Vagina (tissue), 2 donors: ENCODE results near the gene TP53I3. TPM values are rescaled to one million over a fixed set of nuclear protein-coding genes. Genes with fewer than 3 reads are reported as not detected.
"Not testable (repeated sequence)": the region's sequence is repeated elsewhere in the genome, so short reads cannot be mapped to it uniquely, and the experiment has no call there.

Experiments used
- DNase-seq, 2 donors: peaks; one replicate each; pipeline ENCODE4 v3.0.0-alpha.2; 2017; ENCODE audit errors: extremely low spot score in 2 of 2
- H3K27ac ChIP-seq: fragments of 200-600 bp; sonication (generic); one replicate; pipeline ENCODE4 v1.5.1; 2019
- H3K27me3 ChIP-seq: fragments of 200-600 bp; sonication (generic); one replicate; pipeline ENCODE4 v1.5.1; 2019
- H3K36me3 ChIP-seq, 2 donors: fragments of 200-600 bp; sonication (generic); one replicate each; pipeline ENCODE4 v1.5.1; 2017 to 2019
- H3K4me1 ChIP-seq: fragments of 200-600 bp; sonication (generic); one replicate; pipeline ENCODE4 v1.5.1; 2019
- H3K4me3 ChIP-seq, 2 donors: fragments of 200-600 bp; sonication (generic); 1 replicate in 1 of 2; 2 replicates in 1 of 2; pipeline ENCODE4 v1.5.1; 2016 to 2019
- H3K9me3 ChIP-seq: fragments of 200-600 bp; sonication (generic); one replicate; pipeline ENCODE4 v1.5.1; 2019
- CTCF ChIP-seq, 3 experiments: fragments of 450-650 bp in 2 of 3; fragments of 200-600 bp in 1 of 3; sonication (generic) in 1 of 3; IDR thresholded peaks; one replicate each; pipeline ENCODE4 v1.5.1; 2017 to 2019; ENCODE audit warnings: antibody characterized with exemption in 3 of 3, mild to moderate bottlenecking in 2 of 3, moderate library complexity in 2 of 3
- POLR2A ChIP-seq, 2 donors: fragments of 450-650 bp; IDR thresholded peaks; one replicate each; pipeline ENCODE4 v1.6.1; 2017; ENCODE audit warnings: antibody characterized with exemption in 2 of 2, mild to moderate bottlenecking in 2 of 2, moderate library complexity in 2 of 2
- POLR2AphosphoS5 ChIP-seq, 2 donors: sonication (generic); formaldehyde crosslinking; IDR thresholded peaks; one replicate each; pipeline ENCODE4 v1.9.0; 2017; ENCODE audit warnings: antibody characterized with exemption in 2 of 2, mild to moderate bottlenecking in 2 of 2, low read depth in 1 of 2; ENCODE audit not compliant: insufficient read depth in 1 of 2
- intact Hi-C: fragments of 100-400 bp; cut with DNase I; formaldehyde crosslinking; loops from one replicate; pipeline ENCODE4 v1.15.1; 2023
- total RNA-seq: library from RNA; depleted of rRNA; stranded (reverse); fragments of >200 nt; gene quantifications from one replicate; pipeline ENCODE4 v1.2.3, GENCODE V29; 2016

Gene TP53I3
- total RNA-seq, 1 donor from 2014 or later: 31.9 TPM

GRCh38 chr2:24117902-24118301, 33.3 kb upstream of the TP53I3 start:
- Histone ChIP-seq H3K27me3 (no peaks in the 10 kb centered on the region), H3K4me1 (peaks cover 6% of the 10 kb centered on the region), H3K27ac (no peak overlapping the region), H3K4me3 (no peak overlapping the region), H3K9me3 (no peaks in the 10 kb centered on the region), H3K36me3 (no peaks in the 10 kb centered on the region)
- intact Hi-C loops: no loop called here
- DNase-seq: no peak
- no peak for TF ChIP-seq POLR2A (IDR thresholded peaks at IDR 0.05)
- TF ChIP-seq POLR2AphosphoS5 (IDR thresholded peaks at IDR 0.05; ENCODE audit: insufficient read depth in 1 of 2, low read depth in 1 of 2): no peak
- TF ChIP-seq CTCF (IDR thresholded peaks at IDR 0.05): no peak

GRCh38 chr2:24115057-24115456, 30.4 kb upstream of the TP53I3 start:
- TF ChIP-seq POLR2A (IDR thresholded peaks at IDR 0.05): no peak
- no peak for TF ChIP-seq CTCF (IDR thresholded peaks at IDR 0.05)
- no peak for TF ChIP-seq POLR2AphosphoS5 (IDR thresholded peaks at IDR 0.05; ENCODE audit: insufficient read depth in 1 of 2, low read depth in 1 of 2)
- Histone ChIP-seq H3K4me3 (no peak overlapping the region), H3K4me1 (no peaks in the 10 kb centered on the region), H3K9me3 (no peaks in the 10 kb centered on the region), H3K27me3 (no peaks in the 10 kb centered on the region), H3K36me3 (no peaks in the 10 kb centered on the region), H3K27ac (no peak overlapping the region)
- intact Hi-C loops: no loop called here
- no peak for DNase-seq

- H3K27ac ChIP-seq: no peak overlapping the region
- no peaks in the 10 kb centered on the region for H3K9me3 ChIP-seq
- no peak for DNase-seq
- no peaks in the 10 kb centered on the region for H3K4me1 ChIP-seq
- H3K4me3 ChIP-seq: no peak overlapping the region
- no peak for TF ChIP-seq POLR2AphosphoS5 (IDR thresholded peaks at IDR 0.05; ENCODE audit: insufficient read depth in 1 of 2, low read depth in 1 of 2)
- TF ChIP-seq POLR2A (IDR thresholded peaks at IDR 0.05): no peak
- TF ChIP-seq CTCF (IDR thresholded peaks at IDR 0.05): no peak
- no peaks in the 10 kb centered on the region for H3K36me3 ChIP-seq
- intact Hi-C loops: no loop called here
- H3K27me3 ChIP-seq: no peaks in the 10 kb centered on the region
Observed at GRCh38 chr2:24111407-24111901, 26.8 kb upstream of the TP53I3 start.

- H3K27ac ChIP-seq: no peak overlapping the region
- no peaks in the 10 kb centered on the region for H3K4me1 ChIP-seq
- no peak for TF ChIP-seq POLR2AphosphoS5 (IDR thresholded peaks at IDR 0.05; ENCODE audit: insufficient read depth in 1 of 2, low read depth in 1 of 2)
- no peak for TF ChIP-seq POLR2A (IDR thresholded peaks at IDR 0.05)
- no peak for TF ChIP-seq CTCF (IDR thresholded peaks at IDR 0.05)
- no peak overlapping the region for H3K4me3 ChIP-seq
- intact Hi-C loops: no loop called here
- H3K36me3 ChIP-seq: no peaks in the 10 kb centered on the region
- no peaks in the 10 kb centered on the region for H3K27me3 ChIP-seq
- DNase-seq: no peak
- H3K9me3 ChIP-seq: no peaks in the 10 kb centered on the region
Observed at GRCh38 chr2:24110660-24111303, 26.1 kb upstream of the TP53I3 start.

- H3K4me3 ChIP-seq, H3K27ac ChIP-seq, H3K4me1 ChIP-seq, intact Hi-C loops, H3K9me3 ChIP-seq, H3K27me3 ChIP-seq, DNase-seq, H3K36me3 ChIP-seq: not testable (repeated sequence)
Observed at GRCh38 chr2:24109431-24109830, 24.8 kb upstream of the TP53I3 start.
